Nephron (organoid): Measurements from ENCODE around the gene TNFRSF1B.

Experiments
- H3K27ac Mint-ChIP-seq, 3 experiments: 2 replicates each; pipeline ENCODE4 v1.8.0; 2020; ENCODE audit warnings: mixed read lengths in 3 of 3, mild to moderate bottlenecking in 2 of 3, moderate library complexity in 1 of 3
- H3K27me3 Mint-ChIP-seq: 2 replicates; pipeline ENCODE4 v1.8.0; 2021; ENCODE audit warnings: low read depth, mild to moderate bottlenecking, moderate library complexity, mixed read lengths
- H3K36me3 Mint-ChIP-seq: 2 replicates; pipeline ENCODE4 v1.8.0; 2020; ENCODE audit warnings: low read depth, mixed read lengths
- H3K4me1 Mint-ChIP-seq: 2 replicates; pipeline ENCODE4 v1.8.0; 2020; ENCODE audit warnings: mixed read lengths
- H3K4me3 Mint-ChIP-seq, 3 experiments: 2 replicates each; pipeline ENCODE4 v1.8.0; 2020; ENCODE audit warnings: mild to moderate bottlenecking in 3 of 3, mixed read lengths in 3 of 3, moderate library complexity in 2 of 3
- H3K9me3 Mint-ChIP-seq: 2 replicates; pipeline ENCODE4 v1.8.0; 2020; ENCODE audit warnings: mixed read lengths
- CTCF ChIP-seq, 3 experiments: fragments of 200-600 bp; sonication (generic); IDR thresholded peaks; one replicate each; pipeline ENCODE4 v1.5.0; 2021; ENCODE audit warnings: antibody characterized with exemption in 3 of 3; ENCODE audit not compliant: unreplicated experiment in 3 of 3

The TNFRSF1B gene

DNA sequence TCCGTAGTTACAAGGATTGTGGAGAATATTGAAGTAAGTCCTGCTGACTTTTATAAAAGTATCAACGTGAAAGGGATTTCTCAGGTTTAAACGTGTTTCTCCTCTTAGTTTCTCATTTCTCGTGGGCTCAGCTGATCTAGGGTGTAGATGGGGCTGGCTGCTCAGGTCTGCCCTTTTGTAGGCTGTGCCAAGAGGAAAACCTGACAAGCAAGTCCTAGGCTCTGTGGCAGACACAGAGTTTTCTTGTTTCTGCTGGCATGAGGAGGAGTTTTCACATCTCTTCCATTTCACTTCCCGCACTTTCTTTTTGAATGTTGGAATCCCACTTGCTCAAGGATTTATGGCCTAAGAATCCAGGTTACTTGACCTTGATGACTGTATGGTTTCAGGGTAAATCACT, 77.8 kb downstream of the TNFRSF1B start:
- Mint-ChIP-seq H3K4me3 (no peak overlapping the region), H3K36me3 (peaks cover 55% of the 10 kb centered on the region), H3K9me3 (no peaks in the 10 kb centered on the region), H3K27me3 (no peaks in the 10 kb centered on the region), H3K27ac (no peak overlapping the region), H3K4me1 (no peaks in the 10 kb centered on the region)
- TF ChIP-seq CTCF (IDR thresholded peaks at IDR 0.05; ENCODE audit: unreplicated experiment in 3 of 3) = no peak

DNA sequence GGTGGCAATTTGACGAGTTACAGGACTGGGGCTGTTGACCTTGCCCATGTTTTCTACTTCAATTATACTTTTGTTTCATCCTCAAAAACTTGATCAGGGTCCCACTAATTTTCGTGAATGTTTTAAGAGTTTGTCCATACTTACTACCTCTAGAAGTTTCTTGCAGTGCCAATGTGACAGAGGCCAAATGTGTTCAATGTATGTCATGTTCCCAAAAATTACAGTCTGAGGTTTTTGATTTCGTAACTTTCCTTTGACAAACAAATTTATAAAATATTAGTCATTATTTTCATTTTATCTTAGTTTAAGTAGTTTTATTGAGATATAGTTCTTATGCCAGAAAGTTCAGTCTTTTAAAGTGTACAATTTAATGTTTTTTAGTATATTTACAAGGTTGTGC, 78.3 kb downstream of the TNFRSF1B start:
- no peaks in the 10 kb centered on the region for H3K4me1 Mint-ChIP-seq
- no peak overlapping the region for H3K27ac Mint-ChIP-seq
- TF ChIP-seq CTCF (IDR thresholded peaks at IDR 0.05; ENCODE audit: unreplicated experiment in 3 of 3) = no peak
- H3K4me3 Mint-ChIP-seq = no peak overlapping the region
- H3K27me3 Mint-ChIP-seq = no peaks in the 10 kb centered on the region
- no peaks in the 10 kb centered on the region for H3K9me3 Mint-ChIP-seq
- H3K36me3 Mint-ChIP-seq = peaks cover 60% of the 10 kb centered on the region

GRCh38 chr1:12245733-12246132, 78.9 kb downstream of the TNFRSF1B start:
- Mint-ChIP-seq H3K27ac (peak overlapping the region in 1 of 3 experiments; percentile 20), H3K4me1 (no peaks in the 10 kb centered on the region), H3K27me3 (no peaks in the 10 kb centered on the region), H3K36me3 (peaks cover 65% of the 10 kb centered on the region), H3K4me3 (no peak overlapping the region), H3K9me3 (no peaks in the 10 kb centered on the region)
- TF ChIP-seq CTCF (IDR thresholded peaks at IDR 0.05; ENCODE audit: unreplicated experiment in 3 of 3) = no peak

DNA sequence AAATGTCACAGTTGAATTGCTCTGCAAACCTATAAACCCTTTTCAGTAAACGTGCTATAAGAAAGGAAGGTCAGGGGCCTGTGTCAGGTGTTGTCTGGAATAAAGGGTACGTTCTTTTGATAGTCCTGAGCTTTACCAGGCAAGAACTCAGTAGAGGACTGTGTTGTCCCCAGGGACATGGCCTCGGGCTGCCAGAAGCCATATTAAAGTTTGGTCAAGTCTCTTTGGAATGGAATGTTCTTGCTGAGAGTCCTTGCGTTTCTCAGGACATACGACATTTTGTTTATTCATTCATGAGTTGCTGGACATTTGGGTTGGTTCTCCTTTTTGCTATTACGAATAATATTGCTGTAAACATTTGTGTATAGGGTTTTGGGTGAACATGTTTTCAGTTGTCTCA, 79.8 kb downstream of the TNFRSF1B start:
- H3K4me3 Mint-ChIP-seq = no peak overlapping the region
- no peaks in the 10 kb centered on the region for H3K27me3 Mint-ChIP-seq
- no peak overlapping the region for H3K27ac Mint-ChIP-seq
- H3K36me3 Mint-ChIP-seq = peaks cover 66% of the 10 kb centered on the region
- no peaks in the 10 kb centered on the region for H3K9me3 Mint-ChIP-seq
- no peak for TF ChIP-seq CTCF (IDR thresholded peaks at IDR 0.05; ENCODE audit: unreplicated experiment in 3 of 3)
- H3K4me1 Mint-ChIP-seq = peaks cover 4% of the 10 kb centered on the region

GRCh38 chr1:12249181-12249580, 82.4 kb downstream of the TNFRSF1B start:
- Mint-ChIP-seq H3K27me3 (no peaks in the 10 kb centered on the region), H3K9me3 (no peaks in the 10 kb centered on the region), H3K4me1 (peaks cover 4% of the 10 kb centered on the region), H3K36me3 (peaks cover 61% of the 10 kb centered on the region), H3K27ac (no peak overlapping the region), H3K4me3 (no peak overlapping the region)
- no peak for TF ChIP-seq CTCF (IDR thresholded peaks at IDR 0.05; ENCODE audit: unreplicated experiment in 3 of 3)

GRCh38 chr1:12249748-12250147, 83.0 kb downstream of the TNFRSF1B start:
- Mint-ChIP-seq H3K4me3 (no peak overlapping the region), H3K4me1 (peaks cover 4% of the 10 kb centered on the region), H3K27me3 (no peaks in the 10 kb centered on the region), H3K9me3 (no peaks in the 10 kb centered on the region), H3K36me3 (peaks cover 55% of the 10 kb centered on the region), H3K27ac (no peak overlapping the region)
- no peak for TF ChIP-seq CTCF (IDR thresholded peaks at IDR 0.05; ENCODE audit: unreplicated experiment in 3 of 3)
